ENCODE measurements around the gene RAP1GAP2.
"Not testable (repeated sequence)": the region's sequence is repeated elsewhere in the genome, so short reads cannot be mapped to it uniquely, and the experiment has no call there.

Gene RAP1GAP2

DNA sequence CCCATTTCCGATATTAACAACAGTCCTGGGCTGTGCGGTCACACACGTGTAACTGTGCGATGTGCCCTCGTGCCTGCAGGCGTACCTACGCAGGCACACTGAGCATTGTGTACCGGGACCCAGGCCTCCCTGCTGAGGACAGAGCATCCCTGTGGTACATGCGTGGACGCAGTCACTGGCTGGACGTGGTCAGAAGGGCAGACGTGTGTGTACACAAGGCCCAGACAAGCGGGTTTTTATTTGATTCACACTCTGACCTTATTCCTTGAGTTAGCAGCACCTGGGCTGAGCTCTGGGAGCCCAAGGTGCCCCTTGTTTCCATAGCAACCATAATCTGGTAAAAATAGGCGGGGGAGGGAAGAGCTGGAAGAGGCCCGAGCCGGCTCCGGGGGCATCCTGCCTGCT, 19.5 kb downstream of the RAP1GAP2 start:
- no peak for DNase-seq

DNA sequence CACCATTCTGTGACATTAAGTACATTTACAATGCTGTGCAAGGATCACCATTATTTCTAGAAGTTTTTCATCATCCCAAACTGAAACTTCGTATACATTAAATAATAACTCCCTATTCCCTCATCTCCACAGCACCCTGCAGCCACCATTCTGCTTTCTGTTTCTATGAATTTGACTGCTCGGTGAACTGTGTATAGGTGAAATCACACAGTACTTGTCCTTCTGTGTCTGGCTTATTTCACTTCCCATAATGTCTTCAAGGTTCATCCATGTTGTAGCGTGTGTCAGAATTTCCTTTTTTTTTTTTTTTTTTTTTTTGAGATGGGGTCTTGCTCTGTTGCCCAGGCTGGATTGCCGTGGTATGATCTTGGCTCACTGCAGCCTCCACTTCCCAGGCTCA, 20.4 kb downstream of the RAP1GAP2 start:
- no peak for DNase-seq

DNA sequence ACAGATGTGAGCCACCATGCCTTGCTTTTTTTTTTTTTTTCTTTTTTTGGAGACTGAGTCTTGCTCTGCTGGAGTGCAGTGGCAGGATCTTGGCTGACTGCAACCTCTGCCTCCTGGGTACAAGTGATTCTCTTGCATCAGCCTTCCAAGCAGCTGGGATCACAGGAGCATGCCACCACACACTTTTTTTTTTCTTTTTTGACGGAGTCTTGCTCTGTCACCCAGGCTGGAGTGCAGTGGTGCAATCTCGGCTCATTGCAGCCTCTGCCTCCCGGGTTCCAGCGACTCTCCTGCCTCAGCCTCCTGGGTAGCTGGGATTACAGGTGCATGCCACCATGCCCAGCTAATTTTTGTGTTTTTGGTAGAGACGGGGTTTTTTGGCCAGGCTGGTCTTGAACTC, 23.1 kb downstream of the RAP1GAP2 start:
- not testable (repeated sequence) for DNase-seq

DNA sequence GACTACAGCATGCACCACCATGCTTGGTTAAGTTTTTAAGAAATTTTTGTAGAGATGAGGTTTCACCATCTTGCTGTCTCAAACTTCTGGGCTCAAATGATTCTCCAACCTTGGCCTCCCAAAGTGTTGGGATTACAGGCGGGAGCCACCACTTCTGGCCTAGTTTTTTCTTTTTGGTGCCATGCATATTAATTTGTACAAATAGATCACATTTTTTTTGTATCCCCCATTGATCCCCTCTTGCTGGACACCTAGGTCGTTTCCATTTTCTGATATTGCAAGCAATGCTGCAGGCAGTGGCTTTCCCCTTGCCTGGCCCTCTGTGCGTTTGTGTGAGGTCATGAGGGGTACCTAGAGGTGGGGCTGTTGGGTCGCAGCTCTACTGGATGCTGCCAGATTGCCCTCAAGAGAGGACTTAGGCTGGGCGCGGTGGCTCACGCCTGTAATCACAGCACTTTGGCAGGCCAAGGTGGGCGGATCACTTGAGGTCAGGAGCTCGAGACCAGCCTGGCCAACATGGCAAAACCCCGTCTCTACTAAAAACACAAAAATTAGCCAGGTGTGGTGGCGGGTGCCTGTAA, 23.8 kb downstream of the RAP1GAP2 start:
- no peak for DNase-seq

DNA sequence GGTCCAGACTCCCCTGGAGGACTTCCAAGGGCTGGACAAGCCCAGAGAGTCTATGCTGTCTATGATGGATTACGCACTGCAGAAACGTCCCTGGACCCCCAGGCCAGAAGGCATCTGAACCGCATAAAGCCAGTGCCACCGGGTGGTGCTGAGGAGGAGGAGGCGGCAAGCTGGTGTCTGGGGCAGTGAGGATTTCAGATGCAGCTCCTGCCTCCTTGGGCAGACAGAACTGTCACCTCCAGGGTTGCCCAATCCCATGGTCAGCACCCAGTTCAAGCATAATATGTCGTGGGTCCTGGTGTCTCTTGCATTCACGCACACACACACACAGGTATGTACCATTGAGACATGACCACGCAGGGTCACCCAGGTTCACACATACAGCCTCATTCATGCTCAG, 25.6 kb downstream of the RAP1GAP2 start:
- DNase-seq, result no peak

DNA sequence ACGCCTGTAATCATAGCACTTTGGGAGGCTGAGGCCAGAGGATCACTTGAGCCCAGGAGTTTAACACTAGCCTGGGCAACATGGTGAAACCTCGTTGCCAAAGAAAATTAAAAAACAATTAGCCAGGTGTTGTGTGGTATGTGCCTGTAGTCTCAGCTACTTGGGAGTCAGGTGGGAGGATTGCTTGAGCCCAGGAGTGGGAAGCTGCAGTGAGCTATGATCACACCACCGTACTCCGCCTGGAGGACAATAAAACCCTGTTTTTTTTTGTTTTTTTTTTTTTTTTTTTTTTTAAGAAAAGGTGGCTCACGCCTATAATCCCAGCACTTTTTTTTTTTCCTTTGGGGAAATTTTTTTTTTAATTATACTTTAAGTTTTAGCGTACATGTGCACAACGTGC, 26.1 kb downstream of the RAP1GAP2 start:
- DNase-seq, result no peak

DNA sequence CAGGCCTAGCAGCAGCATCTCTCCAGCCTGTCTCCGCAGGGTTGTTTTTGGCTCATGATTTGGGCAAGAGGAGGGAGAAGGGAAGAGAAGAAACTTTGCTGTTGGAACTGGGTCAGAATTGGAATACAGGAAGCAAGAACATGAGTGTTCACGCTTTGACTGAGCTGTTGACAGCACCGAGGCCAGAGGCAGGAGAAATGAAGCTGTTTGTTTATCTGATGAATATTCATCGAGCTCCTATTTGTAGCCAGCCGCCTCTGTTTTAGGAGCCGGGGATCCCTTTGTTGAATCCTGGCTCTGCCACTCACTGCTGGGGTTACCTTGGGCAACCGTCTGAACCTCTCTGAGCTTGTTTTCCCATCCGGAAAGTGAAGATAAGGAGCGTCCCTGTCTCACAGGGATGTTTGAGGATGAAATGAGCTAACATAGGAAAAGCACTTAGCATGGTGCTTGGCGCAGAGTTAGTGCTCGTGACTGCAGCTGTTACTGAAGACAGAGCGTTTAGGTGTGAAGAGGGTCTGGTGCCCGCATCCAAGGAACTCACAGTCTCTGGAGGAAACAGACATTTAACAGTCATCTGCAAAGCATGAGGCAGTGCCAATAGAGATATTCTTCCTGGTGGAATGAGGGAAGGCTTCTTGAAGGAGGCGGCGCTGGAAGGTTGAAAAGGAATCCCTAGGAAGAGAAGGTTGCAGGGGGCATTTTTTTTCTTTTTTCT, 29.2 kb downstream of the RAP1GAP2 start:
- no peak for DNase-seq

DNA sequence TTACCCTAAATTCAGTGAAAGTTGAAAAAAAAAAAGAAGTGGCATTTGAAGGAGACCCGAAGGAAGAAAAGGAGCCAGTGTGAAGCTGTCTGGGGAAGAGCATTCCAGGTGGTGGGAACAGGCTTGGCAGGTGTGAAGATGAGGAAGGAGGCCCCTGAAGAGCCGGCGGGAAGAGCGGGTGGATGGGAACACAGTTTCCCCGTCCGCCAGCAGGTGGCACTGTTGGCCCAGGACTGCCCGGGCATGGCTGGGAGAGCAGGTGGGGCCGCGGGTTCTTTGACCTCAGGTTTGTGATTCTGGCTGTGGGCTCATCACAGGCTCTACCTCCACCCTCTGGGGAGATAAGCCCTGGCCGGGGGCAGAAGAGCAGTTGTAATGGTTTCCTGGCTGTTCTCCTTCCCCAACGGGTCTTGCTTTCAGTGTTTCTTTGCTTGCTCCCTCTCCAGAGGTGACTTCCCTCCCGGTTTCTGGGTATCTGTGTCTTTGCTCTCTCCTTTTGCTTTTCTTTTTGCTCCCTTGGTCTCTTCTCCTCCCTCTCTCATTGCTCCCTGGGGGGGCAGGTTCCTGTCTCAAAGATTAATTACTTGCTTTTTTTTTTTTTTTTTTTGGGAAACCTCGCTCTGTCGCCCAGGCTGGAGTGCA, 32.3 kb downstream of the RAP1GAP2 start:
- peak; percentile 50 for DNase-seq

DNA sequence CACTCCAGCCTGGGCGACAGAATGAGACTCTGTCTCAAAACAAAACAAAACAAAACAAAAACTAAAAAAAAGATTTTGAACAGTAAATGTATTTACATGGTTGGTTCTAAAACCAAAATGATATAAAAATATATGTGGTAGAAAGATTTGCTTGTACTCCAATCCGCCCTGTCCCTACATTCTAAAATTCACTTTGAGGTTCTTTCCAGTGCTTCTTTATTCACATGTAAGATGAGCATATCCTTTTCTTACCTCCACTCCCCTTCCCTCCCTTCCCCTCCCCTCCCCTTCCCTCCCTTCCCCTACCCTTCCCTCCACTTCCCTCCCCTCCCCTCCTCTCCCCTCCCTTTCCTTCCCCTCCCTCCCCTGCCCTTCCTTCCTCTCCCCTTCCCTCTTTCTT, 34.4 kb downstream of the RAP1GAP2 start:
- no peak for DNase-seq

DNA sequence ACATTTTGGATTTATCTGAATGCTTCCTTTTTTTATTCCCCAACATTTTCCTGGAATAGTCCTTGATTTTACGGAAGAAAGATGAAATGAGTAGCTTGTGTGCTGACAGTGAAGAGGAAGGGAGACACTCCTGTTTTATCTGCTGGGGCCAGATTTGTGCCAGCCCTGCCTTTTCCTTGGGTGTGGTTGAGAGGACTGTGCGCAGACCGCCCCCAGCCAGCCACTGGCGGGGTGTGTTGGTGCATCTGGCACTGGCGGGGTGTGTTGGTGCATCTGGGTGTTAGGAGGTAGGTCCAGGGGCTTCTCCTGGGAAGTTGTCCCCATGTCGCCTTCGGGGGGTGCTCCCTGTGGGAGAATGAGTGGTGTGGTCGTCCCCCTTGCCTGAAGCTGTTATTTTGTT, 39.5 kb downstream of the RAP1GAP2 start:
- no peak for DNase-seq

DNA sequence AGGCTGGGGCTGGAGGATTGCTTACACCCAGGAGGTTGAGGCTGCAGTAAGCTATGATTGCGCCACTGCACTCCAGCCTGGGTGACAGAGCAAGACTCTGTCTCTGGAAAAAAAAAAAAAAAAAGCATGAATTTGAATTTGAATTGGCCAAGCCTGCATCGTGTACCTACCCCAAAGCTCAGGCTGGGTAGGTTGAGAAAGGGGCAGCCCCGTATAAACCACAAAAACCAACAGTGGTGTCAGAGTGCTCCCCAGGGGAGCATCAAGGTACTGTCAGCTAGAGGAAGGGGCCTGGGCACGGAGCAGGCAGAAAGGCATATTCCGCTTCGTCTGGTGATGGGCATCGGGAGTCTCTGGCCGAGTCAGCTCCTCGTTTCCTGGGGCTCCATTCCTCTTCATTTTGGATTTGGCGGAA, 40.9 kb downstream of the RAP1GAP2 start:
- DNase-seq, result no peak

DNA sequence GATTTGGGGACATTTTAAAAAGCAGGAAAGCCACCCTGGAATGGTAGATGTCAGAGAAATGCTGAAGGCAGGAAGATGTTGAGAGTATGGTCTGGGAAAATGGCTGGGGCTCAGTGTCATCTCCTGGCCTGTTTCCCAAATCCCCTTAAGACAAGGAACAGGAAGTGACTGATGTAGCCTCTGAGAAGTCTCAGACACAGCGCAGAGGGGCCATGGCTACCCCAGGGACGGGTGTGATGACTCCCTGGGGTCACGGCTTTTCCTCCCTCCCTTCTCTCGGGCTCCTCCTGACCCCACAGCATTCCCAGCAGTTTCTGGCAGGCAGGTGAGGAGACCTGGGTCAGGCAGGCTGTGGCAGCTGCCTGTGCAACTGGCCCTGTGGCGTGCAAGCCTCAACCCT, 45.4 kb downstream of the RAP1GAP2 start:
- no peak for DNase-seq

DNA sequence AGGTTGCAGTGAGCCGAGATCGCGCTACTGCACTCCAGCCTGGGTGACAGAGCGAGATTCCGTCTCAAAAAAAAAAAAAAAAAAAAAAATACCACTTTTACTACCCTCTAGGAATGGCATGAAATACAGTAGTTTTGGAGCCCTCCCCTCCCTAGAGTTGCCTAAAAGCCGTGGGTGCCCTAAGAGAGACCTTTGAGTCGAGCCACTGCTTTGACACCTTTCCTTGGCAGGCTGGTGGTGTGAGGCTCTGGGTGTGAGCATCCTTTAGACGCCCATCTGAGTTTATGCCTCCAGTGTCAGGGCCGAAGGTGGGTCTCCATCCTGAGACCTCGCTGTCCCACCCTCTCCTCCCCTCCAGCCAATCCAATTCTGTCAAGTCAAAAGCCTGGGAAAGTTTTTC, 46.2 kb downstream of the RAP1GAP2 start:
- no peak for DNase-seq

DNA sequence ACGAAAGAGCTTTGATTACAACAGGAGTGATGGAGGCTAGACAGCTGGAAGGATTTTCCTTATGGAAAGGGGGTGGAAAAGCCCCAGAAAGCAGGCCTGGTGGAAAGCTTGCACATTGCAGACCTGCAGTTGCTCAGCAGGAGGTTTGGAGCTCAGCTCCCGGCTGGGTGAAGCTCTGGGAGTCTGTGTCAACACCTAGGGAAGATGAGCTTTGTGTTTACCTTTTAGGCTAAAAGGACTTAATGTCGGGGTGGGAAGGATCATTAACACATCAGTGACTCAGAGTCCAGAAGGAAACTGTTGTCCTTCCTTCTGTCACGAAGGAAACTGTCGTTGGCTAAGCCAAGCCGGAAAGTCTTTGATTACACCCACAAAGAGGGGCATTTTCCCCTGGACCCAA, 48.2 kb downstream of the RAP1GAP2 start:
- DNase-seq, result no peak

DNA sequence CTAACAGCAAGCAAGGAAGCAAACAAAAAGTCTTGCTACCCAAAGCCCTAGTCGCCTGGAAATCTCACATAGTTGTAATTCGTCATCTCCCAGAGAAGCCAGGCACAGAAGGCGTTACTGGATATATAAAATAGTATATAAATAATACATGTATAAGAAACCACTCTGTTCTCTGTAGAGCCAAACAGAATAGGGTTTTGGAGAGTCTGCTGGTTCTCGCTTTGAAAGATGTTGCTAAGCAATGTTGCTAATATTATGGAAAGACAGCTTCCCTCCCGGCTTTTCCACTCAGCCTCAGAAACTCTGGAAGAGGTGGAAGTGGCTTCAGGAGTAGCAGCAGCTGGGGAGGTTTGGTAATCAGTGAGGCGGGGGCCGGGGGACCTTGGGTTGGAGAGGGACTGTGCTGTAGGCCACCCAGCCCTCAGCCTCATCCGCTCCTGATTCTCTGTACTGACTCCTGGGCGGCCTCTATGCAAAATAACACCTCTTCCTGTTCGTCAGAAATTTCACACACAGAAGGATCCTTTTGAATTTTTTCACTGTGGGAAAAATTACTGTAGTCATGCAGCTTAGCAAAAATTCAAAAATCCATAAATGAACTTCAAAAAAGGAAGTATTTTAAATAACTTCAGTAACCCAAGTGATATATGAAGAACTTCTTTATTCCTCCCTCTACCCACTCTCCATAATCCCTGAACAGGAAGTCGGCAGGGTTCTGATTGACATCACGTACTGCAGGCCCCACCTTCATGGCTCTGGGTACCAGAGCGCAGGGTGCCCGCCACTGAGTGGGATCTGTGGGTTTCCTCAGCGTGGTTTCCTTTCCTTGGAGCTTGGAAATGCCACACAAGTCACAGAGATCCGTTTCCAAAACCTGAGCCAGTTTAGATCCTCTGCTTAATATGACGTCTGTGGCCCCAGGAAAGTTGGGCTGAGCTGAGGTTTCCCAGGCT, 51.4 kb downstream of the RAP1GAP2 start:
- no peak for DNase-seq

DNA sequence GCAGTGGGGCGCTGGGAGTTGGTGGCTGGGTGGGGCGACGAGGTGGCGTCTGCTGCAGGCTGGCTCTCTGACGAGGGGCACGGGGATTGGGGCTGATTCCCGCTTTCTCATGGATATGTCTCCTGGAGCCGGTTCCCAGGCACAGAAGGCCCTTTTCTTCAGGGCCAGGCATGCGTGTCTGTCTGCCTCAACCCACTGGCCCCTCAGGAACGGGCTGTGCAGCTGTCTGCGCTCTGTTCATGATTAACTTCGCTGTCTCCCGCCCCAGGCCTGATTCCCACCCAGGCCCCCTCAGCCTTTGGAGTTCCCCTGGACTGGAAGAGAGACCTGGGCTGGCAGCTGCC, 53.1 kb downstream of the RAP1GAP2 start:
- no peak for DNase-seq

DNA sequence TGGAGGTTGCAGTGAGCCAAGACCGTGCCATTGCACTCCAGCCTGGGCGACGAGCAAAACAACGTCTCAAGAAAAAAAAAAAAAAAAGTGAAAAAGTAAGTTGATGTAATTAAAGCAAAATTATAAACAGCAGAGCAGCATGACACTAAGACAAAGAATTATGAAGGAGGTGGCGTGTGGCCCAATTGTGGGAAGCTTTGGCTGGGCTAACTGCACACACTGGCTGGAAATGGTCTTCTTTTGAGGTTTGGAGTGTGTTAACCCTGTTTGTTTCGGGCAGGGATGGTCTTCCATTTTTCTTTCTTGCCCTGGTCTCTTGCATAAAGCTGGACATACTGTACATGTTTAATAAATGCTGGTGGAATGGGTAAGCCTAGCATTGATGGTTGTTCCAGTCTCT, 54.8 kb downstream of the RAP1GAP2 start:
- DNase-seq, result no peak

DNA sequence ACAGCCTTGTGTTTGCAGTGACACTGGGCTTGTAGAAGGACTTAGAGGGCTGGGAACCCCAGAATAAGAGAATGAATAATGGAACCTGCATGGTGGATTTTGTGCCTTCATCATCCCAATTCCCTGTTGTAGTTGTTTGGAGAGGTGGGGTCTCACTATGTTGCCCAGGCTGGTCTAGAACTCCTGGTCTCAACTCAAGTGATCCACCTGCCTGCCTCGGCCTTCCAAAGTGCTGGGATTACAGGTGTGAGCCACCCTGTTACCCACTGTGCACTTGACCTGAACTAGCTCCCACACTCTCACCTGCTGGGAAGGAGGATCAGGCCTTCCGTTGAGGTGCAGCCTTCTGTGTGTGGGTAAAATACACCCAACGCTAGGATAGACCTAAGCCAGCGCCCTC, 55.4 kb downstream of the RAP1GAP2 start:
- DNase-seq, result no peak

DNA sequence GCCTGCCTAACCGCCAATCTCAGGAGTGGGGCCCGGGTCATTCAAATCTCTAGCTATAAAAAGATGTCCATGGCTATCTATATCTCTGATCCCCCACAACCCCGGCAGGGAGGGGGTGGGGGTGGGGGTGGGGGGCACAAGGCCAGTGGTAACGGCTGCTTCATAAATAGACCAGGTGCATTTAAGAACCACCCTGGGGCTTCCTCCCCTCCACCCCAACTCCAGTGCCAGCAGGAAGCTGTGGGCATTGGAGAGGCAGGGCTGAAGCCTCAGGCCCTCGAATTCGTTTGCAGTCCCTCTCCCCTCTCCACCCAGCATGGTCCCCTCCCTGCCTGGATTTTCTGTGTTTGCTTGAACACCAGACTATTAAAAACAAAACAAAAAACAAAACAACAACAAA, 56.0 kb downstream of the RAP1GAP2 start:
- DNase-seq, result no peak

DNA sequence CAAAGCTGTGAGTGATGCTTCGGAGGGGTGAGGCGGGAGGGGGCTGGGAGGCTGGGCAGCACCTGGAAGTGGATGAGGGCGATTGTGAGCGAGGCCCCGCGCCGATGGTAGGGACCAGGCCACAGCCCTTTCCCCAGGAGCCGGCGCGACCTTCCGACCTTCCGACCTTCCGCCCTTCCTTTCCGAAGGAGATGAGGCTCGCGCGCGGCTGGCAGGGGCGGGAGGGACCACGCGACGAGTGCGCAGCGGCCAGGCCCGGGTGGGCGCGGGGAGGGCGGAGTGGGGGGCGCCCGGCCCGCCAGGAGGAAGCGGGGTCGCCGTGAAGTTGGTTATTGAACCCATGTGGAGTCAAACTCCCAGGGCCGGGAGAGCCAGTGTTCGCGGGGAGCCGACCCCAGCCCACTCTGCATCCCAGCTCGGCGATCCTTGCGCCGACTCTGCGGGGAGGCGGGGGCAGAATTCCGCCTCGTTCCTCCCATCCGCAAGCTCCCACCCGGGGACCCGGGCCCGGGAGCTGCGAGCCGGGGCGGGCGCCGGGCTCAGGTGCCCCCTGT, 56.6 kb downstream of the RAP1GAP2 start:
- no peak for DNase-seq

DNA sequence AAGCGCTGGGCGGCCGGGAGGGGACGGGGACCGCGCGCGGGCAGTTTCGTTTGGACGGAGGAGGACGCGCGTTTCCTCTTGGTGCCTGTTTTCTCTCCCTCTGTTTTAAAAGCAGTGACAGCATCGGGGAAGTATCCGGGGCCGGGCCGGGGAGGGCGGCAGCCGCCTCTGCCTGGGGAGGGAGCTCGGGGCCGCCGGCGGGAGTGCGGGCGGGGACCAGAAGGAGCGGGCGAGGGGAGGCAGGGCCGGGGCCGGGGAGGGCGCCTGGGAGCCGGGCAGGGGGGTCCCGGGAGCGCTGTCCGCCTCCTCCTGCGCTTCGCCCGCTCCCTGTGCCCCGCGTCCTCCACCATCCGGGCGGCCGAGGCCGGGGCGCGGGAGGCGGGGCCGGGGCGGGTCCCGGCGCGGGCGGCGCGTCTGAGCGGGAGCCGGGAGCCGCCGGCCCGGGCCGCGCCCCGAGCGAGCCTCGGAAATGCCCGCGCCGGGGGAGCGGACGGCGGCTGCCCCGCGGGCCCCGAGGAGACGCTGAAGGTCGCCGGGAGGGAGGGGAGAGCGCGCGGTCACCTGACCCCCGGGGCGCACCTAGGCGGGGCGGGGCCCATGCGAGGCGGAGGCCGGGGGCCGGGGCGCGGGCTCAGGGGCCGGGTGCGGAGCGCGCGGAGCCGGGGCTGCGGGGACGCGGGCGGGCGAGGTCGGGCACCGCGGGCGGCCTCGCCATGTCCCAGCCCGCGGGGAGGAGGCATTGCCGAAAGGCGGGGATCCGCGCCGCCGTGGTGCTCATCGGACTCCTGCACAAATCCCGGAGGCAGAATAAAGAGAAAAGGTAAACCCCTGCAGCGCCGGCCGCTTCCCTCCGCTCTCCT, 57.3 kb downstream of the RAP1GAP2 start:
- peak; percentile 23 for DNase-seq

Measured in NCI-H1436 (cell line).